Osteocyte (in vitro differentiated cells): Measurements from ENCODE around the gene DICER1. TPM values are rescaled to one million over a fixed set of nuclear protein-coding genes. Genes with fewer than 3 reads are reported as not detected.

Source experiments
- DNase-seq: peaks from one replicate; pipeline ENCODE4 v3.0.0; 2021; ENCODE audit warnings: mixed read lengths; ENCODE audit not compliant: unreplicated experiment; ENCODE audit errors: extremely low spot score
- H3K27ac Mint-ChIP-seq: one replicate; pipeline ENCODE4 v1.8.0; 2021; ENCODE audit warnings: mild to moderate bottlenecking, mixed read lengths; ENCODE audit not compliant: unreplicated experiment
- H3K27me3 Mint-ChIP-seq: one replicate; pipeline ENCODE4 v1.8.0; 2021; ENCODE audit warnings: mixed read lengths; ENCODE audit not compliant: unreplicated experiment
- H3K36me3 Mint-ChIP-seq: one replicate; pipeline ENCODE4 v1.8.0; 2021; ENCODE audit warnings: mixed read lengths; ENCODE audit not compliant: unreplicated experiment
- H3K4me1 Mint-ChIP-seq: one replicate; pipeline ENCODE4 v1.8.0; 2021; ENCODE audit warnings: mixed read lengths; ENCODE audit not compliant: unreplicated experiment
- H3K4me3 Mint-ChIP-seq: one replicate; pipeline ENCODE4 v1.8.0; 2021; ENCODE audit warnings: mild to moderate bottlenecking, moderate library complexity, mixed read lengths; ENCODE audit not compliant: unreplicated experiment
- H3K9me3 Mint-ChIP-seq: one replicate; pipeline ENCODE4 v1.8.0; 2021; ENCODE audit warnings: mixed read lengths; ENCODE audit not compliant: unreplicated experiment
- total RNA-seq: library from RNA; stranded (reverse); gene quantifications from 2 replicates; pipeline ENCODE4 v1.2.1, GENCODE V29; 2021
- TF ChIP-seq, protein P1 (sequence below): fragments of 200-600 bp; sonication (generic); IDR thresholded peaks from 2 replicates; pipeline ENCODE4 v1.5.0; 2021; ENCODE audit warnings: antibody characterized with exemption, mild to moderate bottlenecking, moderate library complexity

Gene DICER1
- total RNA-seq, 1 donor from 2014 or later, result 55.9 TPM

DNA sequence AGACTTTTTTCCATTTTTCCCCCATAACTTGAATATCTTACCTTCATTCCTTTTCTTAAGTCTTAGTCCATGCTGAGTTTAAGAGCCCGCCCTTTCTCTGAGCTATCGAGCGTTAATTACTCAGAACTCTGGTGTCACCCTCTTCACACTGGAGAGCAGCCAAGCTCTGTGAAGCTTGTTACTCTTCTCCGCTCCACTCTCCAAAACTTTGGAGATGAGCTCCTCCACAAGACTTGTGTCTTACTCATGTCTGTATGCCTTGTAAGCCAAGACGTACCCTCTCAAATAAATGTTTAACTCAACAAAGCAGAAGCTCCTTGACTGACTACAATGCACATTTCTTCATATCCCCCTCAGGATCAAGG is 54.7 kb downstream of the DICER1 start:
- H3K27ac Mint-ChIP-seq, result no peak overlapping the region
- no peak for DNase-seq
- H3K9me3 Mint-ChIP-seq, result no peaks in the 10 kb centered on the region
- H3K4me3 Mint-ChIP-seq, result no peak overlapping the region
- TF ChIP-seq, protein P1, sequence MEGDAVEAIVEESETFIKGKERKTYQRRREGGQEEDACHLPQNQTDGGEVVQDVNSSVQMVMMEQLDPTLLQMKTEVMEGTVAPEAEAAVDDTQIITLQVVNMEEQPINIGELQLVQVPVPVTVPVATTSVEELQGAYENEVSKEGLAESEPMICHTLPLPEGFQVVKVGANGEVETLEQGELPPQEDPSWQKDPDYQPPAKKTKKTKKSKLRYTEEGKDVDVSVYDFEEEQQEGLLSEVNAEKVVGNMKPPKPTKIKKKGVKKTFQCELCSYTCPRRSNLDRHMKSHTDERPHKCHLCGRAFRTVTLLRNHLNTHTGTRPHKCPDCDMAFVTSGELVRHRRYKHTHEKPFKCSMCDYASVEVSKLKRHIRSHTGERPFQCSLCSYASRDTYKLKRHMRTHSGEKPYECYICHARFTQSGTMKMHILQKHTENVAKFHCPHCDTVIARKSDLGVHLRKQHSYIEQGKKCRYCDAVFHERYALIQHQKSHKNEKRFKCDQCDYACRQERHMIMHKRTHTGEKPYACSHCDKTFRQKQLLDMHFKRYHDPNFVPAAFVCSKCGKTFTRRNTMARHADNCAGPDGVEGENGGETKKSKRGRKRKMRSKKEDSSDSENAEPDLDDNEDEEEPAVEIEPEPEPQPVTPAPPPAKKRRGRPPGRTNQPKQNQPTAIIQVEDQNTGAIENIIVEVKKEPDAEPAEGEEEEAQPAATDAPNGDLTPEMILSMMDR, result no peak
- peaks cover 43% of the 10 kb centered on the region for H3K36me3 Mint-ChIP-seq
- H3K4me1 Mint-ChIP-seq, result peaks cover 18% of the 10 kb centered on the region
- H3K27me3 Mint-ChIP-seq, result no peaks in the 10 kb centered on the region

DNA sequence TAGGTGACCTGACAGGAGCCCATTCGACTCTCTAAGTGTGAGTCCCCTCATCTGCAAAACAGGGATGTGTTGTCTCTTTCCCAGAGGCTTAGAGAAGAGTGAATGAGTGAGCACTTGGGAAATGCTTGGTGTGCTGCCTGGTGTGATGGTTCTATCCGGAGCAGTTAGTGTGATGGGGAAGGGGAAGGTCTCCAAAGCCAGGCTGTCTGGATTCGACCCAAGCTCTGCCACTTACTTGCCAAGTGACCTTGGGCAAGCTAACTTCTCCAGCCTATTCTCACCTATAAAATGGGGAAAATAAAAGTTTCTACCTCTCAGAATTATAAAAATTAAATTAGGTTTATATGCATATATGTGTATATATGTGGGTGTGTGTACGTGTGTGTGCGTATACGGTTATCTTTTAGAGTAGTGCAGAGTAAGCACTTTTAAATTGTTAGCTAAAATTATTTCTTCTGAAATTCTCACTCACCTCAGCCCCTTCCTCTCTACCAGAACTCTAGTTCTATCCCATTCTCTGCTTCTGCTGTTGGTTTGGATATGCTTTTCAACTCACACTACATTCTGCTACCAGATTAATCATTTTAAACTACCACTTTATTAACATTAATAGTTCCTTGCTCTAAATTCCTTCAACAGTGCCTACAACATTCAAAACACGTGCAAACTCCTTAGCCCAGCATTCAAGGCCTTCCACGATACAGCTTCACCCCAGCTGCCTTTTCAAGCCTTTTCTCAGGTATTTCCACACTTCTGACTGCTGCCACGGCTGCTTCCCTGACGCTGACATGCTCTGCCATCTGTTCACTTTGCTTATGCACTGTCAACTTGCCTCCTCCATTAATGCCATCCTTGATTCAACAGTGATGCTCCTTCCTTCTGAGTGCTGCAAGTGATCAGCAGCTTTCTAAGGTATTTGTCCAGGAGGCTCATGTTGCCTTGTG is 55.3 kb downstream of the DICER1 start:
- Mint-ChIP-seq H3K27ac (no peak overlapping the region), H3K36me3 (peaks cover 36% of the 10 kb centered on the region), H3K4me3 (no peak overlapping the region), H3K27me3 (no peaks in the 10 kb centered on the region), H3K9me3 (no peaks in the 10 kb centered on the region), H3K4me1 (peaks cover 24% of the 10 kb centered on the region)
- TF ChIP-seq, protein P1, result no peak
- no peak for DNase-seq

DNA sequence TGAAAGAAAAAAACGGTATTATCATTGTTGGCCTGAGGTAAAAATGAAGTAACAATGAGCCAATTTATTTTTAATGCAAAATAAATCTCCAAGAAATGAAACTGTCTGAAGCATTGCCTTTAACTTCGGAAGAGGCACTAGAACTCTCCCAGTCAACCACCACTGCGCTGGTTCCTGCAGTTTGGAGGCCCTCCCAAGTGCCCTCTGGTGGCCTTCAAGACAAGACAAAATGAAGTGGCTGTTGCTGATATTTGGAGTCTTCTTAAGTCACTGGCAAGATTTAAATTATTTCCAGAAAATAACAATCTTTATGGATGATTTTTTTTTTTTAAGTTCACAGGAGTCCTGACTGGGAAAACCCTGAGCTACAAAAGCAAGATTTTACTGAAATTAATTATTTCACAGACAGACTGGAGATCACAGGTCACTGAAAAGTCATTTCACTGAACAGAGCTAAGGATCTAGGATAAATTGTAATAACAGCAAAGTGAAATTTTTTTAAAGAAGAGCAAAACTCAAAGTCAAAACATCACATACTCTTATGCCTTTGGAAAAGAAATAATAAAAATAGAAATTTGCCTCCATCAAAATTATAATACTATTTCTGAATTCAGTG is 58.2 kb downstream of the DICER1 start:
- DNase-seq, result no peak
- Mint-ChIP-seq H3K27me3 (no peaks in the 10 kb centered on the region), H3K36me3 (peaks cover 45% of the 10 kb centered on the region), H3K9me3 (no peaks in the 10 kb centered on the region), H3K27ac (peak overlapping the region; percentile 37), H3K4me1 (peaks cover 34% of the 10 kb centered on the region), H3K4me3 (no peak overlapping the region)
- TF ChIP-seq, protein P1, result peak; percentile 89

DNA sequence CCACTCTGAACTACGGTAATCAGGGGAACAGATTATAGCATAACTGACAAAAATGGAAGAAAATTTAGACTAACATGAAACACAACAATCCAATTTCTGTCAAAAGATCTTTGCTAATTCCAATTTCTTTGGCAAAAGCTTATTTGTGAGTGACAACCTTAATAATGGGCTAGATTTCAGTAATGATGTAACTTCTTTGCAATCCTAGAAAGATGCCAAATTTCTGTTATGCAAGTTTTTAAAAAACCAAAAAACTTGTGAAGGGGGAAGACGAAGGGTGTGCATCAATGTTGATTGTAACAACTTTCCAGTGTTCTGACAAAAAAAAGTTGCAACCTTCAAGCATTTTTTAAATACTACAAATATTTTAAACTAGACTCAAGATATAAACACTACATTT is 59.9 kb downstream of the DICER1 start:
- Mint-ChIP-seq H3K4me3 (no peak overlapping the region), H3K27me3 (no peaks in the 10 kb centered on the region), H3K27ac (peak overlapping the region; percentile 74), H3K4me1 (peaks cover 34% of the 10 kb centered on the region), H3K36me3 (peaks cover 41% of the 10 kb centered on the region), H3K9me3 (no peaks in the 10 kb centered on the region)
- DNase-seq, result no peak
- TF ChIP-seq, protein P1, result no peak

DNA sequence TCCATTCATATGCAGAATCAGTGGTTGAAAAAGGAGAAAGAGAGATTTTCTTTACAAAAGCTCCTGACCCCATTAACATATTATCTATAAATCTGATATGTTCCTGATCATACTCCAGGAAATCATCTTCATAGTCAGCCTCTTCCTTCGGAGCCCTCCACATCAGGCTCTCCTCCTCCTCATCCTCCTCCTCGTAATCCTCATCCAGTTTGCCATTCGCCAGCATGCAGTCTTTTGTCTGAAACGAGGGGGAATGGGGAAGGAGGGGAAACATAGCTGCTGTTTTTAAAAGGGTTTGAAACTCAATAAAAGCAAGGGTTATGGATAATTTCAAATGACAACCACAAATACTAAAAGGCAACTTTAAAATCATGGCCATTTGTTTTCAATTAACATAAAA is 60.9 kb downstream of the DICER1 start:
- Mint-ChIP-seq H3K9me3 (no peaks in the 10 kb centered on the region), H3K4me3 (no peak overlapping the region), H3K27me3 (no peaks in the 10 kb centered on the region), H3K4me1 (peaks cover 34% of the 10 kb centered on the region), H3K36me3 (peaks cover 41% of the 10 kb centered on the region), H3K27ac (no peak overlapping the region)
- TF ChIP-seq, protein P1, result no peak
- DNase-seq, result no peak
